ENCODE results near the gene DAB1. TPM values are rescaled to one million over a fixed set of nuclear protein-coding genes. Genes with fewer than 3 reads are reported as not detected.

The DAB1 gene
- polyA plus RNA-seq, 3 donors: not detected

DNA sequence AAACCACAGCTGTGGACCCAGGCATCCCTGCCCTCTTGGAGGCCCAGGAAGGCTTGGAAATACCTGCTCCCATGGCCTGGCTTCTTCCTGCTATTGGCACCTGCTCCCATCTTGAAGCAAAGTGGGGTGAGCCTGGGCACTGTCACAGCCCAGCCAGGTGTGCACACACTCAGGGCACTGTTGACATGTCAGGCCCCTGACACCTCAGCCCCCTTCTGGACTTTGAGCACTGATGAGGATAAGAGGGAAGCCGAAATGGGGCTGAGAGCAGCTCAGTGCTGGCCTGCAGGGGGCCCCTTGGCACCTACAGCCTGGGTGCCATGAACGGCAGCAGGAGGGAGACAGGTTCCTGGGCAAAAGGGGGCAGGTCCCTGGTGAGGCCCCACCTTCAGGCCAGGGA is 55.9 kb downstream of the DAB1 start:
- Histone ChIP-seq H3K79me2 (ENCODE audit: insufficient read depth, low read length) (no peaks in the 10 kb centered on the region), H3K9me3 (replicated peaks in 1 of 2; ENCODE audit: control insufficient read depth in 1 of 2, insufficient read depth in 1 of 2, low read length in 2 of 2) (peaks cover 13 to 18% of the 10 kb centered on the region in 2 donors), H3K4me3 (replicated peaks in 1 of 3; ENCODE audit: low read depth in 2 of 3, low read length in 3 of 3) (no peak overlapping the region), H3K4me2 (replicated peaks; ENCODE audit: extremely low read depth, low read length, poor library complexity, severe bottlenecking) (no peak overlapping the region), H3K9ac (ENCODE audit: insufficient read depth, low read length, poor library complexity, severe bottlenecking) (no peak overlapping the region), H3K36me3 (replicated peaks in 1 of 2; ENCODE audit: control insufficient read depth in 1 of 2, insufficient read depth in 2 of 2, low read length in 2 of 2) (no peaks in the 10 kb centered on the region), H3K4me1 (ENCODE audit: control insufficient read depth in 1 of 2, insufficient read depth in 2 of 2, low read length in 2 of 2) (no peaks in the 10 kb centered on the region), H2AFZ (ENCODE audit: insufficient read depth, low read depth, low read length, poor library complexity, severe bottlenecking) (no peak overlapping the region), H3K27ac (ENCODE audit: low read depth in 1 of 2, low read length in 2 of 2) (no peak overlapping the region), H4K20me1 (ENCODE audit: insufficient read depth, low read length) (no peaks in the 10 kb centered on the region), H3K27me3 (ENCODE audit: control insufficient read depth in 2 of 2, insufficient read depth in 2 of 2, low read length in 2 of 2) (no peaks in the 10 kb centered on the region)
- peaks cover 0 to 20% (median 12%) of the 10 kb centered on the region in 7 donors for H3K9me3 Mint-ChIP-seq
- no peak overlapping the region for H3K27ac Mint-ChIP-seq
- no peak for DNase-seq
- H3K27me3 Mint-ChIP-seq (ENCODE audit: low read depth in 3 of 3): no peaks in the 10 kb centered on the region
- H3K36me3 Mint-ChIP-seq: no peaks in the 10 kb centered on the region
- intact Hi-C loops (cut with micrococcal nuclease): no loop called here
- TF ChIP-seq, protein P1, sequence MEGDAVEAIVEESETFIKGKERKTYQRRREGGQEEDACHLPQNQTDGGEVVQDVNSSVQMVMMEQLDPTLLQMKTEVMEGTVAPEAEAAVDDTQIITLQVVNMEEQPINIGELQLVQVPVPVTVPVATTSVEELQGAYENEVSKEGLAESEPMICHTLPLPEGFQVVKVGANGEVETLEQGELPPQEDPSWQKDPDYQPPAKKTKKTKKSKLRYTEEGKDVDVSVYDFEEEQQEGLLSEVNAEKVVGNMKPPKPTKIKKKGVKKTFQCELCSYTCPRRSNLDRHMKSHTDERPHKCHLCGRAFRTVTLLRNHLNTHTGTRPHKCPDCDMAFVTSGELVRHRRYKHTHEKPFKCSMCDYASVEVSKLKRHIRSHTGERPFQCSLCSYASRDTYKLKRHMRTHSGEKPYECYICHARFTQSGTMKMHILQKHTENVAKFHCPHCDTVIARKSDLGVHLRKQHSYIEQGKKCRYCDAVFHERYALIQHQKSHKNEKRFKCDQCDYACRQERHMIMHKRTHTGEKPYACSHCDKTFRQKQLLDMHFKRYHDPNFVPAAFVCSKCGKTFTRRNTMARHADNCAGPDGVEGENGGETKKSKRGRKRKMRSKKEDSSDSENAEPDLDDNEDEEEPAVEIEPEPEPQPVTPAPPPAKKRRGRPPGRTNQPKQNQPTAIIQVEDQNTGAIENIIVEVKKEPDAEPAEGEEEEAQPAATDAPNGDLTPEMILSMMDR (IDR thresholded peaks at IDR 0.05): no peak
- no peaks in the 10 kb centered on the region for H3K4me1 Mint-ChIP-seq
- H3K4me3 Mint-ChIP-seq: no peak overlapping the region
- 89% methylated on average over 2 of the region's 2 CpGs for WGBS (ENCODE audit: insufficient coverage)

DNA sequence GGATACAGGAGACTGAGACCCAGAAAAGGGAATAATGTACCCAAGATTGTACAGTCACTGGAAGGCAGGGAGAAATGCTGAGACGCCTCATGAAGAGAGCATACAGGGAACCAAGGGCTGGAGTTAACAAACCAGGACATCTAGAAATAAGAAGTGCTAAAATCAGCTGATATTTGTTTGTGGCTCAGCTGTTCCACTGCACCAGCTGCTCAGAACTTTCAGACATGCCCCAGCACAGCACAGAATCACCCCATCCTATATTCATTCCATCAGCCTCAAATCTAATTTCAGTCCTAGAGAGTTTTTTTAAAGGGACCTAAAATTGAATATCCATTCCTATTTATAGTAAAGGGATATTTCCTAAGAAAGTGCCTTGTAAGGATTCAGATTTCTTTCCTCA is 60.2 kb downstream of the DAB1 start:
- whole genome bisulfite sequencing (ENCODE audit: insufficient coverage): no CpG with 5 or more reads among the region's 1 CpG
- no peaks in the 10 kb centered on the region for H3K36me3 Mint-ChIP-seq
- intact Hi-C loops (cut with micrococcal nuclease): no loop called here
- no peak overlapping the region for H2AFZ ChIP-seq (ENCODE audit: insufficient read depth, low read depth, low read length, poor library complexity, severe bottlenecking)
- peaks cover 0 to 14% (median 8%) of the 10 kb centered on the region in 7 donors for H3K9me3 Mint-ChIP-seq
- H3K4me3 Mint-ChIP-seq: no peak overlapping the region
- no peak for DNase-seq
- no peaks in the 10 kb centered on the region for H3K4me1 Mint-ChIP-seq
- no peak overlapping the region for H3K4me2 ChIP-seq (replicated peaks; ENCODE audit: extremely low read depth, low read length, poor library complexity, severe bottlenecking)
- no peaks in the 10 kb centered on the region for H3K36me3 ChIP-seq (replicated peaks in 1 of 2; ENCODE audit: control insufficient read depth in 1 of 2, insufficient read depth in 2 of 2, low read length in 2 of 2)
- TF ChIP-seq, protein P1 (IDR thresholded peaks at IDR 0.05): no peak
- H3K9ac ChIP-seq (ENCODE audit: insufficient read depth, low read length, poor library complexity, severe bottlenecking): no peak overlapping the region
- peaks cover 0 to 2% (median 0%) of the 10 kb centered on the region in 3 donors for H3K27me3 Mint-ChIP-seq (ENCODE audit: low read depth in 3 of 3)
- no peaks in the 10 kb centered on the region for H3K79me2 ChIP-seq (ENCODE audit: insufficient read depth, low read length)
- H3K27me3 ChIP-seq (ENCODE audit: control insufficient read depth in 2 of 2, insufficient read depth in 2 of 2, low read length in 2 of 2): no peaks in the 10 kb centered on the region
- no peaks in the 10 kb centered on the region for H4K20me1 ChIP-seq (ENCODE audit: insufficient read depth, low read length)
- H3K4me1 ChIP-seq (ENCODE audit: control insufficient read depth in 1 of 2, insufficient read depth in 2 of 2, low read length in 2 of 2): no peaks in the 10 kb centered on the region
- H3K27ac Mint-ChIP-seq: no peak overlapping the region
- peaks cover 13 to 14% of the 10 kb centered on the region in 2 donors for H3K9me3 ChIP-seq (replicated peaks in 1 of 2; ENCODE audit: control insufficient read depth in 1 of 2, insufficient read depth in 1 of 2, low read length in 2 of 2)
- no peak overlapping the region for H3K4me3 ChIP-seq (replicated peaks in 1 of 3; ENCODE audit: low read depth in 2 of 3, low read length in 3 of 3)
- no peak overlapping the region for H3K27ac ChIP-seq (ENCODE audit: low read depth in 1 of 2, low read length in 2 of 2)

All from CD14-positive monocyte (primary cell).